Stimulated activated naive CD4-positive, alpha-beta T cell treated with Interleukin-2 at 50 U/mL for 16 hours (primary cell): Measurements from ENCODE around the gene RBCK1.
"Not testable (repeated sequence)": the region's sequence is repeated elsewhere in the genome, so short reads cannot be mapped to it uniquely, and the experiment has no call there.

Experiments used
- DNase-seq: peaks from one replicate; lab custom pipeline; 2025; lab: John Stamatoyannopoulos, UW

RBCK1 gene

GRCh38 chr20:437787-438486, 29.8 kb downstream of the RBCK1 start:
- DNase-seq, result no peak

- peak; percentile 31 for DNase-seq
Measured at GRCh38 chr20:438571-439469, 30.7 kb downstream of the RBCK1 start.

- no peak for DNase-seq
Measured at GRCh38 chr20:440148-440547, 32.0 kb downstream of the RBCK1 start.

- DNase-seq, result no peak
Measured at GRCh38 chr20:440636-441035, 32.5 kb downstream of the RBCK1 start.

- DNase-seq, result no peak
Measured at GRCh38 chr20:443223-443775, 35.2 kb downstream of the RBCK1 start.

- no peak for DNase-seq
Measured at GRCh38 chr20:444117-444516, 36.0 kb downstream of the RBCK1 start.

- DNase-seq, result no peak
Measured at GRCh38 chr20:444862-445426, 36.8 kb downstream of the RBCK1 start.

- DNase-seq, result no peak
Measured at GRCh38 chr20:445514-446336, 37.6 kb downstream of the RBCK1 start.

- not testable (repeated sequence) for DNase-seq
Measured at GRCh38 chr20:452021-452420, 43.9 kb downstream of the RBCK1 start.

GRCh38 chr20:454951-455350, 46.9 kb downstream of the RBCK1 start:
- no peak for DNase-seq

GRCh38 chr20:458776-459175, 50.7 kb downstream of the RBCK1 start:
- DNase-seq, result no peak

GRCh38 chr20:460180-460579, 52.1 kb downstream of the RBCK1 start:
- no peak for DNase-seq

GRCh38 chr20:460707-461106, 52.6 kb downstream of the RBCK1 start:
- no peak for DNase-seq

- peak; percentile 51 for DNase-seq
Measured at GRCh38 chr20:461254-462198, 53.4 kb downstream of the RBCK1 start.

- DNase-seq, result peak; percentile 83
Measured at GRCh38 chr20:462199-462991, 54.3 kb downstream of the RBCK1 start, which contains the start of gene TBC1D20. Gene TBC1D20 (minus strand): TSS chr20:462533. CDS start chr20:462405, 128 bp downstream.

GRCh38 chr20:467755-468154, 59.7 kb downstream of the RBCK1 start:
- DNase-seq, result no peak

- no peak for DNase-seq
Measured at GRCh38 chr20:469746-470490, 61.8 kb downstream of the RBCK1 start.

GRCh38 chr20:472137-472846, 64.2 kb downstream of the RBCK1 start:
- no peak for DNase-seq
